ENCODE measurements around the gene PRKN. TPM values are rescaled to one million over a fixed set of nuclear protein-coding genes. Genes with fewer than 3 reads are reported as not detected.

Gene PRKN
- total and polyA plus RNA-seq, 10 donors = 0.23 to 14.1 (median 7.0) TPM

DNA sequence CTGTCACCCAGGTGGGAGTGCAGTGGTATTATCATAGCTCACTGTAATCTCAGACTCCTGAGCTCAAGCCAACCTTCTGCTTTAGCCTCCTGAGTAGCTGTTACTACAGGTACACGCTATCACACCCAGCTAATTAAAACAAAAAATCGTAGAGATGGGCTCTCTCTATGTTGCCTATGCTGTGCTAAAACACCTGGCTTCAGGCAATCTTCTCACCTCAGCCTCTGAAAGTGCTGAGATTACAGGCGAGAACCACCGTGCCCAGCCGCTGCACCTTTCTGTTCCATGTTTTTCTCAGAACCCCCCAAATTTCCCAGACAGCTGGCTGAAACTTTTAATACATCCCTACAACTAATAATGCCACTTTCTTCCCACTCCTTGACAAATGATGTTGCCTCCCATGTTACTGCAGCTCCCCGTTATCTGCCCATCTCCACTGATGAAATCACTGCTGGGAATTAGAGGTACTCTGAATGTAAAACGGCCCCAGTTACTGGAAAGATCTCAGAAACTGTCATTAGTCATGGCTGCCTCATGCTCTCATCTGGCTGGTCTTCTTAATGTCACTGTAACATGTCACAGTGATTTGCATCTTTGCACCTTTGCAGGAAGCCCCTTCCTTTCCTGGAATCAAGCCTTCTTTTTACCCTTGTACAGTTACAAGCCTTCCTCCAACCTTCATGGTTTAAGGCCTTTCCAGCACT, 697.5 kb downstream of the PRKN start:
- intact Hi-C loops (cut with DNase I; ENCODE audit: low total_unique reads) = no loop called here
- DNase-seq = no peak
- TF ChIP-seq, protein P1, sequence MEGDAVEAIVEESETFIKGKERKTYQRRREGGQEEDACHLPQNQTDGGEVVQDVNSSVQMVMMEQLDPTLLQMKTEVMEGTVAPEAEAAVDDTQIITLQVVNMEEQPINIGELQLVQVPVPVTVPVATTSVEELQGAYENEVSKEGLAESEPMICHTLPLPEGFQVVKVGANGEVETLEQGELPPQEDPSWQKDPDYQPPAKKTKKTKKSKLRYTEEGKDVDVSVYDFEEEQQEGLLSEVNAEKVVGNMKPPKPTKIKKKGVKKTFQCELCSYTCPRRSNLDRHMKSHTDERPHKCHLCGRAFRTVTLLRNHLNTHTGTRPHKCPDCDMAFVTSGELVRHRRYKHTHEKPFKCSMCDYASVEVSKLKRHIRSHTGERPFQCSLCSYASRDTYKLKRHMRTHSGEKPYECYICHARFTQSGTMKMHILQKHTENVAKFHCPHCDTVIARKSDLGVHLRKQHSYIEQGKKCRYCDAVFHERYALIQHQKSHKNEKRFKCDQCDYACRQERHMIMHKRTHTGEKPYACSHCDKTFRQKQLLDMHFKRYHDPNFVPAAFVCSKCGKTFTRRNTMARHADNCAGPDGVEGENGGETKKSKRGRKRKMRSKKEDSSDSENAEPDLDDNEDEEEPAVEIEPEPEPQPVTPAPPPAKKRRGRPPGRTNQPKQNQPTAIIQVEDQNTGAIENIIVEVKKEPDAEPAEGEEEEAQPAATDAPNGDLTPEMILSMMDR (IDR thresholded peaks at IDR 0.05 in 8 of 11, conservative IDR thresholded peaks at IDR 0.05 in 3 of 11) = no peak
- TF ChIP-seq POLR2A (IDR thresholded peaks at IDR 0.05) (no peak), POLR2AphosphoS5 (IDR thresholded peaks at IDR 0.05) (no peak)
- Histone ChIP-seq H3K9me3 (no peaks in the 10 kb centered on the region), H3K36me3 (no peaks in the 10 kb centered on the region), H3K4me1 (no peaks in the 10 kb centered on the region), H3K27ac (no peak overlapping the region), H3K27me3 (replicated peaks in 1 of 7) (no peaks in the 10 kb centered on the region), H3K4me3 (no peak overlapping the region)
- WGBS, 5 donors = 78 to 81% (median 79%) methylated on average over 7 of the region's 7 CpGs

DNA sequence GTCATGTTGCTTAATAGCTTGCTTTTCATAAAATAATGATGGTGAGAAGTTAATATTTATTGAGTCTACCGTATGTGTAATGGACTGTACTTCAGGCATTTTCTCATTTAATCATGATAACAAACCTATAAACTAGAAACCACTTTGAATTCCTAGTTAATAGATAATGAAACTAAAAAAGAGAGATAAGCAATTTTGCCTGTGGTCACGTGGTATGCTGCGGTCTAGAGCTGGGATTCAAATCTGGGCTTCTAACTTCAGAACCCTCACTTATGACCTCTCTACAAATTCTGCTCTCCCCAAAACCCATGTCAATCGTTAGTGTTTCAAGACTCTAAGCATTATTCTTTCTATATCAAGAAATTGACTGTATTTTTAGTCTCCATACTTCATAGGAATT, 700.7 kb downstream of the PRKN start:
- peaks cover 0 to 11% (median 0%) of the 10 kb centered on the region in 8 donors for H3K9me3 ChIP-seq
- intact Hi-C loops (cut with DNase I; ENCODE audit: low total_unique reads) = no loop called here
- H3K27ac ChIP-seq = no peak overlapping the region
- H3K27me3 ChIP-seq (replicated peaks in 1 of 7) = no peaks in the 10 kb centered on the region
- DNase-seq = no peak
- WGBS, 5 donors = 68 to 80% (median 74%) methylated on average over 4 of the region's 4 CpGs
- no peaks in the 10 kb centered on the region for H3K36me3 ChIP-seq
- no peak overlapping the region for H3K4me3 ChIP-seq
- TF ChIP-seq, protein P1 (IDR thresholded peaks at IDR 0.05 in 8 of 11, conservative IDR thresholded peaks at IDR 0.05 in 3 of 11) = no peak
- TF ChIP-seq POLR2AphosphoS5 (IDR thresholded peaks at IDR 0.05) = no peak
- TF ChIP-seq POLR2A (IDR thresholded peaks at IDR 0.05) = no peak
- no peaks in the 10 kb centered on the region for H3K4me1 ChIP-seq

DNA sequence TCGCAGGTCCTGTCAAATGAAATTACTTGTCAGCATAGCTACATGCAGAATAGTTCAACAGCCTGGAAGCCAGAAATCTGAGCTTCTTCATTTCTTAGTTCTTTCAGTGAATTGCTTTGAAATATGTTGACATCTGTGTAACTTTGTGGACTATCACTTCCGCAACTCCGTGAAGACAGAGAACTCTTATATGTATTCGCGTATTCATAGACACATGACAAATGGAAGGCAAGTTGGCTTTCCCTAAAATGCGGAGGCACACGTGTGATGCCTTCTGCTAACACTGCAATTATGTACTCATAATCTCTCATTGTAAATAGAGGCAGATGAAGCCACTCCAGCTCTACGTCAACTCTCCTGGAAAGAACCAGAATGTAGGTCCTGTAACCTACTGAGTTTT, 701.5 kb downstream of the PRKN start:
- Histone ChIP-seq H3K4me1 (no peaks in the 10 kb centered on the region), H3K4me3 (no peak overlapping the region), H3K27ac (no peak overlapping the region), H3K36me3 (no peaks in the 10 kb centered on the region), H3K27me3 (replicated peaks in 1 of 7) (no peaks in the 10 kb centered on the region), H3K9me3 (peaks cover 0 to 11% (median 0%) of the 10 kb centered on the region in 8 donors)
- intact Hi-C loops (cut with DNase I; ENCODE audit: low total_unique reads) = no loop called here
- no peak for TF ChIP-seq POLR2AphosphoS5 (IDR thresholded peaks at IDR 0.05)
- TF ChIP-seq, protein P1 (IDR thresholded peaks at IDR 0.05 in 8 of 11, conservative IDR thresholded peaks at IDR 0.05 in 3 of 11) = no peak
- no peak for TF ChIP-seq POLR2A (IDR thresholded peaks at IDR 0.05)
- WGBS, 5 donors = 91 to 97% (median 93%) methylated on average over 8 of the region's 8 CpGs
- DNase-seq = no peak

DNA sequence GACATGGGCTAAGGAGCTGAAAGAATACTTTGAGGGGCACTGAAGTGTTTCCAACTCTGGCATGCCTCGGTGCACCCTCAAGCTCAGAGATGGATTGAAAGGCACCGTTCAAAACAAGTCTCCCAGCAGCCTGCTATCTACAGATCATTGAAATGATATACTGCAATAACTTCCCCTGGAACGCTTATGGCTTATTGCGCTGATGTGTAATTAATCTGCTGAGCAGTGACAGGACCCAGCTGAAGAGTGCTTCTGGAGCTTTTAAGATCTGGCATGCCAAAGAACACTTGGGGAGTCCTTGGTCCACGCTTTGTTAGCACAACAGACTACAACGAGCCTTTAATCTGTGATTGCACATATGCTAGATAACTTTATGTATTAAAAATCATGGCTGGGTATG, 708.2 kb downstream of the PRKN start:
- Histone ChIP-seq H3K9me3 (peaks cover 0 to 20% (median 3%) of the 10 kb centered on the region in 8 donors), H3K27me3 (replicated peaks in 1 of 7) (no peaks in the 10 kb centered on the region), H3K27ac (no peak overlapping the region), H3K4me3 (no peak overlapping the region), H3K36me3 (no peaks in the 10 kb centered on the region), H3K4me1 (no peaks in the 10 kb centered on the region)
- intact Hi-C loops (cut with DNase I; ENCODE audit: low total_unique reads) = no loop called here
- WGBS, 5 donors = 33 to 50% (median 44%) methylated on average over 6 of the region's 6 CpGs
- DNase-seq = no peak
- TF ChIP-seq POLR2AphosphoS5 (IDR thresholded peaks at IDR 0.05) = no peak
- TF ChIP-seq, protein P1 (IDR thresholded peaks at IDR 0.05 in 8 of 11, conservative IDR thresholded peaks at IDR 0.05 in 3 of 11) = no peak
- no peak for TF ChIP-seq POLR2A (IDR thresholded peaks at IDR 0.05)
